Keratinocyte (primary cell): ENCODE results near the gene STARD3. TPM values are rescaled to one million over a fixed set of nuclear protein-coding genes. Genes with fewer than 3 reads are reported as not detected.

Source experiments
- DNase-seq: peaks from one replicate; pipeline ENCODE4 v3.0.0-alpha.2; 2011; ENCODE audit warnings: low read depth, missing footprints, low spot score
- FAIRE-seq: peaks from 2 replicates; lab custom pipeline; 2011; peaks lifted over from hg19 to GRCh38; lab: Jason Lieb, UNC
- H2AFZ ChIP-seq: 2 replicates; pipeline ENCODE4 v1.6.0; 2012; ENCODE audit warnings: low read length, control low read depth, inconsistent platforms; ENCODE audit not compliant: control insufficient read depth
- H3K27ac ChIP-seq: 2 replicates; pipeline ENCODE4 v1.5.1; 2011; ENCODE audit warnings: low read length; ENCODE audit not compliant: control insufficient read depth, insufficient read depth
- H3K27me3 ChIP-seq: 3 replicates; pipeline ENCODE4 v1.6.0; 2011; ENCODE audit warnings: low read length; ENCODE audit not compliant: control insufficient read depth, insufficient read depth; ENCODE audit errors: extremely low read depth
- H3K36me3 ChIP-seq, 2 experiments: 2 replicates in 1 of 2; 3 replicates in 1 of 2; pipeline ENCODE4 v1.5.1; 2011; ENCODE audit warnings: low read length in 2 of 2, mild to moderate bottlenecking in 1 of 2; ENCODE audit not compliant: control insufficient read depth in 2 of 2, insufficient read depth in 2 of 2; ENCODE audit errors: extremely low read depth in 1 of 2
- H3K4me1 ChIP-seq: 3 replicates; pipeline ENCODE4 v1.5.1; 2011; ENCODE audit warnings: low read length; ENCODE audit not compliant: control insufficient read depth, insufficient read depth; ENCODE audit errors: extremely low read depth
- H3K4me2 ChIP-seq: 3 replicates; pipeline ENCODE4 v1.6.0; 2011; ENCODE audit warnings: low read depth, low read length; ENCODE audit not compliant: control insufficient read depth, insufficient read depth; ENCODE audit errors: extremely low read depth
- H3K4me3 ChIP-seq, 3 experiments: fragments of 200-600 bp in 1 of 3; sonication (generic) in 1 of 3; 2 replicates in 2 of 3; 3 replicates in 1 of 3; pipeline ENCODE4 v1.5.1; 2011 to 2016; ENCODE audit warnings: low read length in 3 of 3, mild to moderate bottlenecking in 3 of 3, control low read depth in 2 of 3, inconsistent platforms in 1 of 3, low read depth in 1 of 3, mixed read lengths in 1 of 3, mixed run types in 1 of 3, moderate library complexity in 1 of 3; ENCODE audit not compliant: control insufficient read depth in 2 of 3, insufficient read depth in 2 of 3; ENCODE audit errors: extremely low read depth in 1 of 3
- H3K79me2 ChIP-seq: 2 replicates; pipeline ENCODE4 v1.6.0; 2012; ENCODE audit warnings: low read length; ENCODE audit not compliant: control insufficient read depth, insufficient read depth
- H3K9ac ChIP-seq: 3 replicates; pipeline ENCODE4 v1.6.0; 2011; ENCODE audit warnings: low read length; ENCODE audit not compliant: control insufficient read depth, insufficient read depth; ENCODE audit errors: extremely low read depth
- H3K9me1 ChIP-seq: 3 replicates; pipeline ENCODE4 v1.6.0; 2011; ENCODE audit warnings: low read length; ENCODE audit not compliant: control insufficient read depth, insufficient read depth; ENCODE audit errors: extremely low read depth
- H3K9me3 ChIP-seq: 2 replicates; pipeline ENCODE4 v1.5.1; 2012; ENCODE audit warnings: low read depth, low read length; ENCODE audit not compliant: control insufficient read depth
- H4K20me1 ChIP-seq: 3 replicates; pipeline ENCODE4 v1.6.0; 2011; ENCODE audit warnings: low read length; ENCODE audit not compliant: control insufficient read depth, insufficient read depth; ENCODE audit errors: extremely low read depth
- CTCF ChIP-seq, 3 experiments: IDR thresholded peaks in 1 of 3; conservative IDR thresholded peaks in 1 of 3; optimal IDR thresholded peaks in 1 of 3; 2 replicates in 2 of 3; 3 replicates in 1 of 3; pipeline versions ENCODE3 to v1.5.1; 2011; ENCODE audit warnings: low read length in 3 of 3, mild to moderate bottlenecking in 3 of 3, moderate library complexity in 2 of 3, control low read depth in 1 of 3, inconsistent platforms in 1 of 3; ENCODE audit not compliant: insufficient read depth in 2 of 3; ENCODE audit errors: extremely low read depth in 1 of 3
- EZH2 ChIP-seq: IDR thresholded peaks from one replicate; pipeline ENCODE4 v1.6.1; 2012; ENCODE audit warnings: inconsistent platforms, mild to moderate bottlenecking, low read length, moderate library complexity
- dilution Hi-C: fragments of 300-500 bp; cut with MboI; formaldehyde crosslinking; loops from one replicate; pipeline ENCODE4 v1.7.0; 2020; ENCODE audit warnings: low sequenced_read_pairs; ENCODE audit not compliant: extremely low pct_ligation_motif_present
- polyA plus RNA-seq, 5 experiments: library from polyadenylated mRNA; depleted of rRNA in 3 of 5; stranded (reverse) in 3 of 5; stranded (forward) in 1 of 5; unstranded in 1 of 5; fragments of >200 nt; gene quantifications; 1 replicate in 1 of 5; 2 replicates in 3 of 5; 3 replicates in 1 of 5; pipeline versions ENCODE4 v1.2.1 to v1.2.3, GENCODE V29; 2011 to 2012; ENCODE audit warnings: missing spikeins in 2 of 5, low read depth in 1 of 5, low replicate concordance in 1 of 5

The STARD3 gene
- polyA plus RNA-seq, 1 donor (not counting 4 experiments of a cell fraction or from before 2014, with no cell fraction given): 29.0 TPM

- no peak overlapping the region for H2AFZ ChIP-seq
- H3K9ac ChIP-seq: no peak overlapping the region
- H3K27me3 ChIP-seq: no peaks in the 10 kb centered on the region
- TF ChIP-seq EZH2: no peak
- TF ChIP-seq CTCF (optimal IDR thresholded peaks at IDR 0.05 in 1 of 3, IDR thresholded peaks at IDR 0.05 in 1 of 3, conservative IDR thresholded peaks at IDR 0.05 in 1 of 3; ENCODE audit: extremely low read depth in 1 of 3, insufficient read depth in 2 of 3, low read length in 3 of 3): no peak
- FAIRE-seq (no peak), DNase-seq (no peak)
- dilution Hi-C loops: no loop called here
- peaks cover 6% of the 10 kb centered on the region for H4K20me1 ChIP-seq
- peaks cover 3% of the 10 kb centered on the region for H3K9me1 ChIP-seq
- no peak overlapping the region for H3K27ac ChIP-seq
- no peaks in the 10 kb centered on the region for H3K9me3 ChIP-seq
- no peak overlapping the region for H3K4me3 ChIP-seq
- peaks cover 0 to 3% of the 10 kb centered on the region in 2 experiments for H3K36me3 ChIP-seq
- H3K4me2 ChIP-seq: no peak overlapping the region
- H3K79me2 ChIP-seq: peaks cover 53% of the 10 kb centered on the region
- H3K4me1 ChIP-seq: peaks cover 21% of the 10 kb centered on the region
Measured at GRCh38 chr17:39641883-39642282, 4.9 kb downstream of the STARD3 start.

GRCh38 chr17:39642291-39643074 lies 5.5 kb downstream of the STARD3 start:
- Histone ChIP-seq H3K27ac (no peak overlapping the region), H4K20me1 (peaks cover 9% of the 10 kb centered on the region), H3K9ac (no peak overlapping the region), H3K9me1 (peaks cover 3% of the 10 kb centered on the region), H3K36me3 (peaks cover 0 to 3% of the 10 kb centered on the region in 2 experiments), H3K4me3 (no peak overlapping the region), H3K79me2 (peaks cover 49% of the 10 kb centered on the region), H3K9me3 (no peaks in the 10 kb centered on the region), H3K27me3 (no peaks in the 10 kb centered on the region), H3K4me2 (no peak overlapping the region), H2AFZ (no peak overlapping the region), H3K4me1 (peaks cover 21% of the 10 kb centered on the region)
- dilution Hi-C loops: no loop called here
- FAIRE-seq (no peak), DNase-seq (no peak)
- no peak for TF ChIP-seq EZH2
- no peak for TF ChIP-seq CTCF (optimal IDR thresholded peaks at IDR 0.05 in 1 of 3, IDR thresholded peaks at IDR 0.05 in 1 of 3, conservative IDR thresholded peaks at IDR 0.05 in 1 of 3; ENCODE audit: extremely low read depth in 1 of 3, insufficient read depth in 2 of 3, low read length in 3 of 3)
